Measurements from ENCODE around the gene SMPD1. TPM values are rescaled to one million over a fixed set of nuclear protein-coding genes. Genes with fewer than 3 reads are reported as not detected.

SMPD1 gene
- total and polyA plus RNA-seq, 2 of the 8 experiments (the other 6 are each of a cell fraction or from before 2014, with no cell fraction given): 1.9 to 2.4 TPM

- TF ChIP-seq CHD7 (IDR thresholded peaks at IDR 0.05; ENCODE audit: insufficient replicate concordance, low read length): no peak
- TF ChIP-seq SRF (IDR thresholded peaks at IDR 0.05; ENCODE audit: low read depth, low read length): no peak
Observed at GRCh38 chr11:6362185-6362872, 27.9 kb upstream of the SMPD1 start (continued).
